ENCODE measurements around the gene ANKRD13A.
"Not testable (repeated sequence)": the region's sequence is repeated elsewhere in the genome, so short reads cannot be mapped to it uniquely, and the experiment has no call there.

Gene ANKRD13A

GRCh38 chr12:110079477-110080400 lies 80.5 kb downstream of the ANKRD13A start:
- peak; percentile 70 for DNase-seq (ENCODE audit: low spot score)

GRCh38 chr12:110080410-110080809 lies 81.2 kb downstream of the ANKRD13A start:
- no peak for DNase-seq (ENCODE audit: low spot score)

DNA sequence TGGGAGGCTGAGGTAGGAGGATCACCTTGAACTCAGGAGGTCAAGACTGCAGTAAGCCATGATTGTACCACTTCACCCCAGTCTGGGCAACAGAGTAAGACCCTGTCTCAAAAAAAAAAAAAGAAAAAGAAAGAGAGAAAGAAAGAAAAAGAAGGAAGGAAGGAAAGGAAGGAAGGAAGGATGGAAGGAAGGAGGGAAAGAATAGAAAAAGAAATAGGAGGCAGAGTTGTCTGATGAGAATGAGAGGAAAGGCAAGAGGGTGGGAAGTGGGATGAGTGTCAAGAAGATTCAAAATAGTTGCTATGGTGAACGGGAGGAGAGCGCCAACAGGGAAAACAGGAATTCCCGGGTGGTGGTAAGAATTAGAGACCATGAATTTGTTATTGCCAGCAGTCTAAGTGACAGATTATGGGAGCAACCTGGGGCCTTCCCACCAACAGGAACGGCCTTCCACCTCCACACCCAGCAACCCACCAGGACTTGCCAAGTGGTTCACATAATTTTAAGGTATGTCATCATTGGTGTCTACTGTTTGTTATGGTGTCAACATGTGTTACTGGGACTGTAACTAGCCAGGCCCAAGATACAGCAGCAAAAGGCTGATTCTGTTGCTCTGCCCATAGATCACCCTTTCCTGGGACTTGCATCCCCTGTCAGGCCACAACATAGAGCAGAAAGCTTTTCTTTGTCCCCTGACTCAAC lies 85.2 kb downstream of the ANKRD13A start:
- DNase-seq (ENCODE audit: low spot score), result no peak

DNA sequence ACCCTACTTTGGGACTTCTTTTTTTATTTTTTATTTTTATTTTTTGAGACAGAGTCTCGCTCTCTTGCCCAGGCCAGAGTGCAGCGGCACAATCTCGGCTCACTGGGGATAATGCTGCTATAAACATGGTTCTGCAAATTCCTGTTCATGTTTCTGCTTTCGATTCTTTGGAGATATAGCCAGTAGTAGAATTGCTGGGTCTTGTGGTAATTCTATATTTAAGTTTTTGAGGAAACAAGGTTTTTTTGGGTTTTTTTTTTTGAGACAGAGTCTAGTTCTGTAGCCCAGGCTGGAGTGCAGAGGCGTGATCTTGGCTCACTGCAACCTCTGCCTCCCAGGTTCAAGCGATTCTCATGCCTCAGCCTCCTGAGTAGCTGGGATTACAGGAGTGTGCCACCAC lies 89.0 kb downstream of the ANKRD13A start:
- not testable (repeated sequence) for DNase-seq (ENCODE audit: low spot score)

- no peak for DNase-seq (ENCODE audit: low spot score)
Measured at GRCh38 chr12:110088936-110089335, 89.7 kb downstream of the ANKRD13A start.
